Stimulated activated CD8-positive, alpha-beta memory T cell treated with anti-CD3 and anti-CD28 coated beads, Interleukin-15, amount 100 ng/mL, for 48 hours (primary cell): ENCODE data around the gene DPH5.

Experiments
- DNase-seq, 2 donors: peaks; one replicate each; pipeline ENCODE4 v3.0.0-alpha.2; 2020; ENCODE audit warnings: low read depth in 2 of 2

The DPH5 gene

GRCh38 chr1:101030881-101031280, 5.3 kb upstream of the DPH5 start:
- no peak for DNase-seq

- no peak for DNase-seq
These were observed 3.6 kb upstream of the DPH5 start for GRCh38 chr1:101029184-101029583.

GRCh38 chr1:101028466-101028865, 2.9 kb upstream of the DPH5 start:
- no peak for DNase-seq

- no peak for DNase-seq
These were observed 1.7 kb upstream of the DPH5 start for GRCh38 chr1:101027194-101027772.

- no peak for DNase-seq
These were observed 825 bp upstream of the DPH5 start for GRCh38 chr1:101026430-101026788.

GRCh38 chr1:101025283-101025656, 314 bp downstream of the DPH5 start:
- no peak for DNase-seq

GRCh38 chr1:101022294-101022693, 3.3 kb downstream of the DPH5 start:
- no peak for DNase-seq

GRCh38 chr1:101017448-101017847, 8.1 kb downstream of the DPH5 start:
- no peak for DNase-seq

- no peak for DNase-seq
These were observed 11.8 kb downstream of the DPH5 start for GRCh38 chr1:101013776-101014175.

GRCh38 chr1:101008229-101008834, 17.3 kb downstream of the DPH5 start:
- no peak for DNase-seq

GRCh38 chr1:101006553-101006952, 19.0 kb downstream of the DPH5 start:
- DNase-seq, result no peak

GRCh38 chr1:101005871-101006270, 19.7 kb downstream of the DPH5 start:
- no peak for DNase-seq

- no peak for DNase-seq
These were observed 20.4 kb downstream of the DPH5 start for GRCh38 chr1:101005183-101005582.

GRCh38 chr1:101004670-101005069, 20.9 kb downstream of the DPH5 start:
- no peak for DNase-seq

- DNase-seq, result no peak
These were observed 21.5 kb downstream of the DPH5 start for GRCh38 chr1:101004061-101004460.

- DNase-seq, result no peak
These were observed 22.5 kb downstream of the DPH5 start for GRCh38 chr1:101003012-101003650.

GRCh38 chr1:101002551-101002950, 23.0 kb downstream of the DPH5 start:
- no peak for DNase-seq

GRCh38 chr1:101000131-101000873, 25.3 kb downstream of the DPH5 start:
- no peak for DNase-seq

GRCh38 chr1:100998426-100998825, 27.2 kb downstream of the DPH5 start:
- DNase-seq, result no peak

GRCh38 chr1:100995198-100995988, 30.2 kb downstream of the DPH5 start:
- no peak for DNase-seq

GRCh38 chr1:100989306-100990077, 36.1 kb downstream of the DPH5 start:
- DNase-seq, result no peak
